GM19438 (cell line): ENCODE results near the gene ERBB4.
"Not testable (repeated sequence)": the region's sequence is repeated elsewhere in the genome, so short reads cannot be mapped to it uniquely, and the experiment has no call there.

Source experiments
- ATAC-seq: cut with Tn5 transposase; IDR thresholded peaks from one replicate; pipeline ENCODE4 v1.9.1; 2021; ENCODE audit warnings: low read depth; ENCODE audit not compliant: unreplicated experiment

The ERBB4 gene

DNA sequence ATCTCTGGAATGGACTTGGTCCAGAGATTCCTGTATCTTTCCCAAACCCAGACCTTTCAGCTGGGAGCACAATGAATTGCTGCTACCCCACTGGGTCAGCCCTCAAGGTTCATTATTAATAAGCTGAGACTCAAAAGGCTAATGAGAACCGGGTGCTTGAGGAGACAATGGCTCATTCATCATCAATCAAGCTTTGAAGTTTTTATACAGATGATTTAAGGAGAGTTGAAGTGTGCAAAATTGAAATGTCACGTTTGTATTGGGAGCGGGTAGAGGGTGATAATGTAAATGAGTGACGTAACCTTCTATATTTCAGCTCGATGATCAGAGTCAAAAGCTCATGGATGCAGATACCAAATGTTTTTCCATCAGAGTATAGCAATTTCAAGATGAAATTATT is 744.9 kb downstream of the ERBB4 start:
- no peak for ATAC-seq

- ATAC-seq = no peak
Observed at GRCh38 chr2:211789982-211790381, 748.6 kb downstream of the ERBB4 start.

DNA sequence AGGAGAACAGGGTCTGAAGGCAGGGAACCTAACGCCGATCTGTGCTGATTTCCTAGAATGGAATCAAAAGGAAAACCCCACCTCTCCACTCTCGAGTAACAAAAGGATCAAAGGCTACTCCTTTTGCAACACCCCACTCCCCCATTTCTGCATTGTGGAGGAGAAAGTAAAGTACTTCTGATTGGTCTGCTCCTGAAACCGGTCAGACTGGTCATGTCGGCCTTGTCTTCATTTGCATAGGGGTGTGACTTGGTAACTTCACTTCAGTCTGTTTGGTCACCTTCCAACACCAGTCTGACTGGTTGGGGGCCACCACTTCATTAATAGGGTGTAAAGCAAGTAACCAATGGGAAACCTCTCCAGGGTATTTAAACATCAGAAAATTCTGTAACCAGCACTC is 771.9 kb downstream of the ERBB4 start:
- no peak for ATAC-seq

GRCh38 chr2:211762479-211762878 is 776.1 kb downstream of the ERBB4 start:
- no peak for ATAC-seq

- no peak for ATAC-seq
Observed at GRCh38 chr2:211760103-211760502, 778.5 kb downstream of the ERBB4 start.

DNA sequence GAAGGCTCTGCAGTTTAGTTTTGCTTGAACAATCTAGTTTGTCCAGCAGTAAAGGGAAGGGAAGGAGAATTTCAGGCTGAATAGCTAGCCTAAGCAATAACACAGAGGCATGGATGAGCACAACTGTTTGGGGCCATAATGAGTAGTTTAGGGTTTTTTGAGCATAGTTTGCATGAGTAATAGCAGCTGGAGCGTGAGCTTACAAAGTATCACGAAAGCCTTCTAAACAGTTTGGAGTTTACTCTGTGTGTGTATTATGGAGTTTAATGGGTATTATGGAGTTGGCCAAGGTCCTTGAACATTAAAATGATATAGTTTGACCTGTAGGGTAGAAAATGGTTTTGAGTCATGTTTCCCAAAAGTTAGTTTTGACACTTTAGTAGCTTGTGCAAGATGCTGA is 782.3 kb downstream of the ERBB4 start:
- no peak for ATAC-seq

DNA sequence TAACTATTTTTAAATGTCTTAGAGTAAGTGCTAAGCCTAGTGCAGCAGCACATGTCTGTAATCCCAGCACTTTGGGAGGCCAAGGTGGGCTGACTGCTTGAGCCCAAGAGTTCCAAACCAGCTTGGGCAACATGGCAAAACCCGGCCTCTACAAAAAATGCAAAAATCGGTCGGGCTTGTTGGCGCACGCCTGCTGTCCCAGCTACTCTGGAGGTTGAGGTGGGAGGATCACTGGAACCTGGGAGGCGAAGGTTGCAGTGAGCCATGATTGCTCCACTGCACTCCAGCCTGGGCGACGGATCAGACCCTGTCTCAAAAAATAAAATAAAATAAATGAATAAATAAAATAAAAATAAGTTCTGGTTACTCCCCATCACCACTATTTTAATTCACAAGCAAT is 783.4 kb downstream of the ERBB4 start:
- no peak for ATAC-seq

DNA sequence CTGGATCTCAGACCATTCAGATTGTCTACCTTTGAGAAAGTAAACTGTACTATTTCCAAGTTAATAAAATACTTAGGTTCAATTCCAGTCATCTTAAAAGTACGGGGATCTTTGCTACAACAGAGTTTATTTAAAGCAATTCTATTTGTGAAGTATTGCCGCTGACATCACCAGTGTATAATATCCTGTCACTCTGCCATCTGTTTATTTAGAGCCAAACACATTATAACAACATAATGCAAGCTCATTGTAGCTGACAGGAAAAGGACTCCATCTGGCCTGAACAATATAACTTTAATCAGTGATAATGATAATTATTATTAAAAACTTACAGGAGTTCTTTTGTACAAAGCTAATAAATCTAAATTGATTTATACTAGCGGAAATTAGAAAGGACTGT is 786.8 kb downstream of the ERBB4 start:
- ATAC-seq = no peak

DNA sequence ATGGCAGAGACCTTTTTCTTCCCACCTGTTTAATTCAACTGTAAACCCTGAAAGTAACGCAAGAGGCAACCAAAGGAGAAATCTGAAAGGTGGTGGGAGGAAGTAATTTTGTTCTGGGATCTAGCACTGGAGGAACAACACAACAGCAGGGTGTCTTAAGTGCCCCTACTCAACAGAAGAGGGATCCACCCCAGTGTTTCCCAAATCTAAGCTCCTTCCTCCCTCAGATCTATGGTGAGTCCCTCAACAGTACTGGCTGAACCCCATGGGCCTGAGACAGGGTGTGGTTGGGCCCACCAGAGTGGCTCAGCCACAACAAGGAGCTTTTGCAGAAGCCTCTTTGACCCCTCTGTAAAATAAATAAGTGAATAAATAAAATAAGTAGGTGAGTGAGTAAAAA is 790.3 kb downstream of the ERBB4 start:
- ATAC-seq = no peak

- ATAC-seq = no peak
Observed at GRCh38 chr2:211745295-211746097, 793.1 kb downstream of the ERBB4 start.

DNA sequence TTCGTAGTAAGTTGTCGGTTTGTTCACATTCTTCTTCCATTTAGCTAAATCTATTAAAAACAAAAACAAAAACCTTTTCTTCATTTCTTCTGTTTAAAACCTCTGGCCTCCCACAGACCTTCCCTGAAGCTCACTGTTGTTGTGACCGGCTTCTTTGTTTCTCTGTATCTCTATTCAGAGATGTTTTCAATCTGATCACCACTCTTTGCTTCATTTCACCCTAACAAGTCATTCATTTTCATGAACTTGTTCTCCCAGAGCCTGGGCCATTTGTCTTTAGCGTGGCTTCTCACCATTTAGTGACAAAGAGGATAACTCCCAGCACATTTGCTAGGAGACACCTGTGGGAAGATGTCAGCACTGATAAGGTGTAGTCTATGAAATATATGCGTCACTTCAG is 794.2 kb downstream of the ERBB4 start:
- ATAC-seq = no peak

DNA sequence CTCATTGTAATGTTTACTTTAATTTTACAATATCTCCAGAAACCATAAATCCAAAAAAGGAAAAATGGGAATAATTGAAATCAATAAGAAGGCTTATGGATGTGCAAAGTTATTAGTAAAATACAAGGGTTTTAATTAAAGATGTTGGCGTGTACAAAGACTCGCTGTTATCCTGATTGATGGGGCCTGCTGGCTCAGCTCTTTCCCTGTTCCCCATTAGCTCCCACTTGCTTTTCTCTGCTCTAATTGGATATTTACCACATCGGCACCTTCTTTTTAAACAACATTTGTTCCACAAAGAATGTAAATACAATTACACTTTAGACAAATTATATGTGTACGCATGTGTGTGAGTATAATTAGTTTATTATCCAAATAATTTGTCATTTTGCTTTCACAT is 796.6 kb downstream of the ERBB4 start:
- no peak for ATAC-seq

- no peak for ATAC-seq
Observed at GRCh38 chr2:211737282-211737681, 801.3 kb downstream of the ERBB4 start.

DNA sequence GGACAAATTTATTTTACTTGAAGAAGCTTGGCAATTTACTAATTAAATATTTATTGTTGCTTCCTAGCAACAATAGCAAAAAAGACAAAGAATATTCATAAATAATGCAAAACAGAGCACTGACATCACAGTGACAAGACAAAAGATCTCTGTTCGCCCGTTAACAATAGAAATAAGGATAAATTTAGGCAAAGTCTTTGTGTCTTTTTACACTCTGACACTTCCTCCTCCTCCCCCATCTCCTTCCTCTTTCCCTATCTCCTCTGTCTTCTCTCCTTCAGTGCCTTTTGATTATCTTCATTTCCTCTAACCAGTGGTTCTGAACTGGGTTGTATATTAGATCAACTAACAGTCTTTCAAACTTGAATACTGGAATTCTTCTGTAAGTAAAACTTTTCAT is 808.4 kb downstream of the ERBB4 start:
- no peak for ATAC-seq

GRCh38 chr2:211729433-211729832 is 809.2 kb downstream of the ERBB4 start:
- no peak for ATAC-seq

DNA sequence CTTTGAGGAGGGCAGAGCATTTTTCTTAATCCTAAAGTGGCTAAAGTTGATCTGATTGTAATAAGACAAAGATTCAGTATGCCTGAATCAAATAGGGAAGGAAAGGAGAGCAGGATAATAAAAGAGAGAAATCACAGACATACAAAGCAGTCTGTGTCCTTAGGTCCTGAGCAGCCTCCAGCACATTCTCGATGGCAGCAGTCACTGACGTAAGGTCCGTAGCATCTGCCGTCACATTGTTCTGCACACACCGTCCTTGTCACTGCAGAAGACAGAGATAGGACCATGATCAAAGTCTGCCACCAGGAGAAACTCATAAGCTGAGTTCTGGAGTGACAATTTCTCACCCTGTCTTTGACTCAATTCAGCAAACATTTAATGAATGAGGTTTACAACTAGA is 813.7 kb downstream of the ERBB4 start:
- no peak for ATAC-seq

GRCh38 chr2:211723398-211723797 is 815.2 kb downstream of the ERBB4 start:
- no peak for ATAC-seq

- no peak for ATAC-seq
Observed at GRCh38 chr2:211722928-211723327, 815.7 kb downstream of the ERBB4 start.

DNA sequence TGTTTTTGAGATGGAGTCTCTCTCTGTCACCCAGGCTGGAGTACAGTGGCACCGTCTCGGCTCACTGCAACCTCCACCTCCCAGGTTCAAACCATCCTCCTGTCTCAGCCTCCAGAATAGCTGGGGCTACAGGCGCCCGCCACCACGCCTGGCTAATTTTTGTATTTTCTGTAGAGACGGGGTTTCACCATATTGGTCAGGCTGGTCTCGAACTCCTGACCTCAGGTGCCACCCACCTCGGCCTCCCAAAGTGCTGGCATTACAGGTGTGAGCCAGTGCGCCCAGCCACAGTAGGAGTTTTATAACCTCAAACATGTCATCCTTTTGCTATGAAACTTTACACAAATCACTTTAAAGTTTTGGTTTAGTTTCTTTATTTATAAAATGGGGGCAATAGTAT is 816.7 kb downstream of the ERBB4 start:
- not testable (repeated sequence) for ATAC-seq

- no peak for ATAC-seq
Observed at GRCh38 chr2:211709389-211709788, 829.2 kb downstream of the ERBB4 start.

GRCh38 chr2:211692689-211693088 is 845.9 kb downstream of the ERBB4 start:
- ATAC-seq = no peak

GRCh38 chr2:211690736-211691135 is 847.9 kb downstream of the ERBB4 start:
- ATAC-seq = no peak

- no peak for ATAC-seq
Observed at GRCh38 chr2:211688196-211688595, 850.4 kb downstream of the ERBB4 start.
